ENCODE measurements around the gene NIPAL1.

NIPAL1 gene

GRCh38 chr4:48085821-48086589 is 69.4 kb downstream of the NIPAL1 start:
- TF ChIP-seq CTCF (IDR thresholded peaks at IDR 0.05), result no peak

More at GRCh38 chr4:48085821-48086589, 69.4 kb downstream of the NIPAL1 start:
- no peak for DNase-seq (ENCODE audit: low spot score)
- Histone ChIP-seq H3K27ac (no peak overlapping the region), H3K4me3 (no peak overlapping the region)

Measured in coronary artery (tissue), 2 donors.